ENCODE results near the gene MAPT. TPM values are rescaled to one million over a fixed set of nuclear protein-coding genes. Genes with fewer than 3 reads are reported as not detected.

The MAPT gene
- total RNA-seq, 1 donor from 2014 or later = 3.5 TPM

GRCh38 chr17:45976755-45977505 is 82.6 kb downstream of the MAPT start:
- Mint-ChIP-seq H3K36me3 (no peaks in the 10 kb centered on the region), H3K4me1 (ENCODE audit: unreplicated experiment) (peaks cover 6% of the 10 kb centered on the region), H3K27ac (no peak overlapping the region), H3K27me3 (peaks cover 4% of the 10 kb centered on the region), H3K9me3 (no peaks in the 10 kb centered on the region), H3K4me3 (no peak overlapping the region)
- no peak for DNase-seq (ENCODE audit: extremely low spot score, unreplicated experiment)
- TF ChIP-seq, protein P1, sequence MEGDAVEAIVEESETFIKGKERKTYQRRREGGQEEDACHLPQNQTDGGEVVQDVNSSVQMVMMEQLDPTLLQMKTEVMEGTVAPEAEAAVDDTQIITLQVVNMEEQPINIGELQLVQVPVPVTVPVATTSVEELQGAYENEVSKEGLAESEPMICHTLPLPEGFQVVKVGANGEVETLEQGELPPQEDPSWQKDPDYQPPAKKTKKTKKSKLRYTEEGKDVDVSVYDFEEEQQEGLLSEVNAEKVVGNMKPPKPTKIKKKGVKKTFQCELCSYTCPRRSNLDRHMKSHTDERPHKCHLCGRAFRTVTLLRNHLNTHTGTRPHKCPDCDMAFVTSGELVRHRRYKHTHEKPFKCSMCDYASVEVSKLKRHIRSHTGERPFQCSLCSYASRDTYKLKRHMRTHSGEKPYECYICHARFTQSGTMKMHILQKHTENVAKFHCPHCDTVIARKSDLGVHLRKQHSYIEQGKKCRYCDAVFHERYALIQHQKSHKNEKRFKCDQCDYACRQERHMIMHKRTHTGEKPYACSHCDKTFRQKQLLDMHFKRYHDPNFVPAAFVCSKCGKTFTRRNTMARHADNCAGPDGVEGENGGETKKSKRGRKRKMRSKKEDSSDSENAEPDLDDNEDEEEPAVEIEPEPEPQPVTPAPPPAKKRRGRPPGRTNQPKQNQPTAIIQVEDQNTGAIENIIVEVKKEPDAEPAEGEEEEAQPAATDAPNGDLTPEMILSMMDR (conservative IDR thresholded peaks at IDR 0.05) = no peak

DNA sequence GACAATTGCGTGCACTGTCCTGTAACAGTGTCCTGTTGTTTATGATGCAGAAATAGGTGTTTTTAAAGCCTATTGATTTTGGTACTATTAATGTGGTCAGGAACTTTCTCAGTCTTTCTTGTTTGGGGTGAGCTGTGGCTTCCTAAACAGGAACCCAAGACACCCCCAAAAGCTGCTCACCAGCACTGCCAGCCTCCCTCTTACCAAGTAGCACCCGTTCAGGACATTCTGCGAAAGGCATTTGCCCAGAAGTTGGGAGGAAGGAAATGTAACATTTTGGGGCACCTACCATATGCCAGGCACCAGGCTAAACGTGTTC is 83.1 kb downstream of the MAPT start:
- Mint-ChIP-seq H3K4me1 (ENCODE audit: unreplicated experiment) (peaks cover 6% of the 10 kb centered on the region), H3K27ac (no peak overlapping the region), H3K36me3 (no peaks in the 10 kb centered on the region), H3K4me3 (no peak overlapping the region), H3K9me3 (no peaks in the 10 kb centered on the region), H3K27me3 (peaks cover 1% of the 10 kb centered on the region)
- TF ChIP-seq, protein P1 (conservative IDR thresholded peaks at IDR 0.05) = no peak
- no peak for DNase-seq (ENCODE audit: extremely low spot score, unreplicated experiment)

- Mint-ChIP-seq H3K27ac (no peak overlapping the region), H3K4me3 (no peak overlapping the region), H3K9me3 (no peaks in the 10 kb centered on the region), H3K36me3 (no peaks in the 10 kb centered on the region), H3K4me1 (ENCODE audit: unreplicated experiment) (peaks cover 6% of the 10 kb centered on the region), H3K27me3 (no peaks in the 10 kb centered on the region)
- TF ChIP-seq, protein P1 (conservative IDR thresholded peaks at IDR 0.05) = no peak
- no peak for DNase-seq (ENCODE audit: extremely low spot score, unreplicated experiment)
Measured at GRCh38 chr17:45977976-45978626, 83.7 kb downstream of the MAPT start.

DNA sequence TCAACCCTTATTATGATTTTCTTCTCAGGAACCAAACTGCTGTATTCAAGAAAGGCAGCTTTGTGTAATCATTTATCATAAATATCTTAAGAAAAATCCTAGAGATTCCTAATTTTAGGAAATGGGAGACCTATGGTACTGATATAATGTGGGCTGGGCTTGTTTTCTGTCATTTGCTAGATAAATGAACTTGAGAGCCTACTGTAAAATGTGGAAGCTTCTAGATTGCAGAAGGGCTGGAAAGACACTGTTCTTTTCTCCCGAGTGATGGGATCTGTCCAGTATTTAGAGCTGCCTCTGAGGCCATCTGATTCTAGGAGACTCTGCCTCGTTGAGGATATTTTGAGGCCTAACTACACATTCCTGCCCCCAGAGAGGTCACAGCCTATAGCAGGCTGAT is 84.8 kb downstream of the MAPT start:
- H3K4me1 Mint-ChIP-seq (ENCODE audit: unreplicated experiment) = peaks cover 6% of the 10 kb centered on the region
- DNase-seq (ENCODE audit: extremely low spot score, unreplicated experiment) = no peak
- H3K36me3 Mint-ChIP-seq = no peaks in the 10 kb centered on the region
- TF ChIP-seq, protein P1 (conservative IDR thresholded peaks at IDR 0.05) = no peak
- no peak overlapping the region for H3K27ac Mint-ChIP-seq
- H3K9me3 Mint-ChIP-seq = no peaks in the 10 kb centered on the region
- H3K4me3 Mint-ChIP-seq = no peak overlapping the region
- H3K27me3 Mint-ChIP-seq = no peaks in the 10 kb centered on the region

GRCh38 chr17:45980855-45981254 is 86.5 kb downstream of the MAPT start:
- DNase-seq (ENCODE audit: extremely low spot score, unreplicated experiment) = no peak
- no peak overlapping the region for H3K4me3 Mint-ChIP-seq
- H3K36me3 Mint-ChIP-seq = no peaks in the 10 kb centered on the region
- H3K27me3 Mint-ChIP-seq = no peaks in the 10 kb centered on the region
- TF ChIP-seq, protein P1 (conservative IDR thresholded peaks at IDR 0.05) = no peak
- no peak overlapping the region for H3K27ac Mint-ChIP-seq
- no peaks in the 10 kb centered on the region for H3K9me3 Mint-ChIP-seq
- peaks cover 6% of the 10 kb centered on the region for H3K4me1 Mint-ChIP-seq (ENCODE audit: unreplicated experiment)
